OCI-LY1 (cell line): Measurements from ENCODE around the gene APOA1.

Experiments
- H2AFZ ChIP-seq: fragments of 200-600 bp; sonication (generic), shearing (Covaris generic); 2 replicates; pipeline ENCODE4 v1.6.0; 2014; ENCODE audit warnings: antibody characterized with exemption, mild to moderate bottlenecking, low read length
- H3F3A ChIP-seq: fragments of 200-600 bp; sonication (generic), shearing (Covaris generic); 2 replicates; pipeline ENCODE4 v1.6.0; 2014; ENCODE audit warnings: mild to moderate bottlenecking, antibody characterized with exemption, low read length, moderate library complexity; ENCODE audit not compliant: insufficient read depth
- H3K27ac ChIP-seq: fragments of 200-600 bp; sonication (generic); 2 replicates; pipeline ENCODE4 v1.5.1; 2014; ENCODE audit warnings: low read length, mixed run types, mild to moderate bottlenecking, low read depth; ENCODE audit not compliant: poor library complexity, severe bottlenecking
- H3K27me3 ChIP-seq: fragments of 200-600 bp; sonication (generic); 2 replicates; pipeline ENCODE4 v1.6.0; 2014; ENCODE audit warnings: antibody characterized with exemption, mild to moderate bottlenecking, low read length, moderate library complexity; ENCODE audit not compliant: insufficient read depth
- H3K36me3 ChIP-seq: fragments of 200-600 bp; sonication (generic); 2 replicates; pipeline ENCODE4 v1.6.1; 2014; ENCODE audit warnings: mild to moderate bottlenecking, antibody characterized with exemption, low read length, moderate library complexity, mixed read lengths; ENCODE audit not compliant: insufficient read depth
- H3K4me1 ChIP-seq: fragments of 200-600 bp; sonication (generic); 2 replicates; pipeline ENCODE4 v1.5.1; 2014; ENCODE audit warnings: mild to moderate bottlenecking, low read length, moderate library complexity; ENCODE audit not compliant: insufficient read depth, severe bottlenecking
- H3K4me2 ChIP-seq: fragments of 200-600 bp; sonication (generic), shearing (Covaris generic); 2 replicates; pipeline ENCODE4 v1.6.1; 2014; ENCODE audit warnings: low read length
- H3K4me3 ChIP-seq: fragments of 200-600 bp; sonication (generic); 2 replicates; pipeline ENCODE4 v1.5.1; 2014; ENCODE audit warnings: low read length, low read depth, mild to moderate bottlenecking, mixed read lengths; ENCODE audit not compliant: poor library complexity, severe bottlenecking
- H3K79me2 ChIP-seq: fragments of 200-600 bp; shearing (Covaris generic); 2 replicates; pipeline ENCODE4 v1.6.1; 2016; ENCODE audit warnings: mixed run types, low read length, mixed read lengths; ENCODE audit not compliant: insufficient read depth
- H3K9ac ChIP-seq: fragments of 200-600 bp; sonication (generic), shearing (Covaris generic); 2 replicates; pipeline ENCODE4 v1.6.1; 2014; ENCODE audit warnings: mild to moderate bottlenecking, low read length, mixed read lengths
- H3K9me2 ChIP-seq: fragments of 200-600 bp; sonication (generic), shearing (Covaris generic); 2 replicates; pipeline ENCODE4 v1.6.1; 2014; ENCODE audit warnings: low read depth, mild to moderate bottlenecking, low read length, mixed read lengths
- H3K9me3 ChIP-seq: fragments of 200-600 bp; shearing (Covaris generic); 2 replicates; pipeline ENCODE4 v1.6.1; 2014; ENCODE audit warnings: low read length, mixed read lengths
- H4K20me1 ChIP-seq: fragments of 200-600 bp; sonication (generic), shearing (Covaris generic); 2 replicates; pipeline ENCODE4 v1.6.0; 2016; ENCODE audit warnings: mild to moderate bottlenecking, low read length; ENCODE audit not compliant: insufficient read depth
- CTCF ChIP-seq: fragments of 200-600 bp; sonication (generic), shearing (Covaris generic); IDR thresholded peaks from 2 replicates; pipeline ENCODE4 v1.5.1; 2017; ENCODE audit warnings: mild to moderate bottlenecking, antibody characterized with exemption, low read length, moderate library complexity, mixed read lengths
- EZH2 ChIP-seq: fragments of 200-600 bp; sonication (generic), shearing (Covaris generic); IDR thresholded peaks from 2 replicates; pipeline ENCODE4 v1.8.0; 2017; ENCODE audit warnings: borderline replicate concordance, mixed run types, mild to moderate bottlenecking, antibody characterized with exemption, low read length, moderate library complexity, mixed read lengths

Gene APOA1

DNA sequence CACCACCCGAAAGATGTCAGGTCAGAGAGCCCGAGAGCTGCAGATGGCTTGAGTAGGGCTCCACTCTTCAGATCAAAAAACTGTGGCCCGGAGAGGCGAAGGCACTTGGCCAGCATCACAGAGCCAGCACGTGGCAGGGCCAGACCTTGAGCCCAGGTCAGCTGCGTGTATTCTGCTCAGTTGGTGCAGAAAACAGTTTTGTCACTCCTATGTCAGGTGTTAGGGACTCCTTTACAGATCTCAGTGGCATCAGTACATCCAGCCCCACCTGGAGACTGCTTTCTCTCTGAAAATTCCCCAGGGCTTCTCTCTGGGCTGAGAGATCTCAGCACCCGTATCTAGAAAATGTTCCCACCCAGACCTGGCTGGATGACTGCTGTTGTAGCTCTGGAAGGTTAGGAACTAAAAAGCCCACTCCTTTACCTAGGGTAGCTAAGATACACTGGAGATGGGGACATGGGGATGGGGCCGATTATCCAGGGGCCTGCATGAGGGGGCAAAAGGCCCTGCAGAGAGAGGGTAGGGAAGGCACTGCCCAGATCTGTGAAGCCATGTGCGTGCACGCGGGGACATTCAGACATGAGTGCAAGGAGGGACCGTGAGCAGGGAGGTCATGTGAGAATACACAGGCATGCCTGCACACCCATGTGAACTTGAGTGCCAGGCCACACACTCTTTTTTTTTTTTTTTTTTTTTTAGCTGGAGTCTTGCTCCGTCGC, 3.4 kb downstream of the APOA1 start:
- TF ChIP-seq CTCF, result no peak
- no peak for TF ChIP-seq EZH2
- H3K4me2 ChIP-seq, result no peak overlapping the region

GRCh38 chr11:116833491-116833815, 4.0 kb downstream of the APOA1 start:
- H4K20me1 ChIP-seq, result no peaks in the 10 kb centered on the region
- no peaks in the 10 kb centered on the region for H3K79me2 ChIP-seq
- H3K4me2 ChIP-seq, result no peak overlapping the region
- no peaks in the 10 kb centered on the region for H3K36me3 ChIP-seq
- H2AFZ ChIP-seq, result no peak overlapping the region
- H3K27me3 ChIP-seq, result no peaks in the 10 kb centered on the region
- H3K4me1 ChIP-seq, result peaks cover 8% of the 10 kb centered on the region
- H3K27ac ChIP-seq, result no peak overlapping the region
- no peak overlapping the region for H3K9ac ChIP-seq
- H3F3A ChIP-seq, result no peaks in the 10 kb centered on the region
- TF ChIP-seq CTCF (no peak), EZH2 (no peak)
- no peak overlapping the region for H3K4me3 ChIP-seq
- H3K9me2 ChIP-seq, result no peaks in the 10 kb centered on the region
- no peaks in the 10 kb centered on the region for H3K9me3 ChIP-seq

More for the DNA sequence above, 3.4 kb downstream of the APOA1 start:
- Histone ChIP-seq H3K36me3 (no peaks in the 10 kb centered on the region), H4K20me1 (no peaks in the 10 kb centered on the region), H3K9me3 (no peaks in the 10 kb centered on the region), H3K79me2 (no peaks in the 10 kb centered on the region), H2AFZ (no peak overlapping the region), H3K9me2 (no peaks in the 10 kb centered on the region), H3K27ac (no peak overlapping the region), H3K9ac (no peak overlapping the region), H3K4me1 (peaks cover 8% of the 10 kb centered on the region), H3K4me3 (no peak overlapping the region), H3K27me3 (no peaks in the 10 kb centered on the region), H3F3A (no peaks in the 10 kb centered on the region)

DNA sequence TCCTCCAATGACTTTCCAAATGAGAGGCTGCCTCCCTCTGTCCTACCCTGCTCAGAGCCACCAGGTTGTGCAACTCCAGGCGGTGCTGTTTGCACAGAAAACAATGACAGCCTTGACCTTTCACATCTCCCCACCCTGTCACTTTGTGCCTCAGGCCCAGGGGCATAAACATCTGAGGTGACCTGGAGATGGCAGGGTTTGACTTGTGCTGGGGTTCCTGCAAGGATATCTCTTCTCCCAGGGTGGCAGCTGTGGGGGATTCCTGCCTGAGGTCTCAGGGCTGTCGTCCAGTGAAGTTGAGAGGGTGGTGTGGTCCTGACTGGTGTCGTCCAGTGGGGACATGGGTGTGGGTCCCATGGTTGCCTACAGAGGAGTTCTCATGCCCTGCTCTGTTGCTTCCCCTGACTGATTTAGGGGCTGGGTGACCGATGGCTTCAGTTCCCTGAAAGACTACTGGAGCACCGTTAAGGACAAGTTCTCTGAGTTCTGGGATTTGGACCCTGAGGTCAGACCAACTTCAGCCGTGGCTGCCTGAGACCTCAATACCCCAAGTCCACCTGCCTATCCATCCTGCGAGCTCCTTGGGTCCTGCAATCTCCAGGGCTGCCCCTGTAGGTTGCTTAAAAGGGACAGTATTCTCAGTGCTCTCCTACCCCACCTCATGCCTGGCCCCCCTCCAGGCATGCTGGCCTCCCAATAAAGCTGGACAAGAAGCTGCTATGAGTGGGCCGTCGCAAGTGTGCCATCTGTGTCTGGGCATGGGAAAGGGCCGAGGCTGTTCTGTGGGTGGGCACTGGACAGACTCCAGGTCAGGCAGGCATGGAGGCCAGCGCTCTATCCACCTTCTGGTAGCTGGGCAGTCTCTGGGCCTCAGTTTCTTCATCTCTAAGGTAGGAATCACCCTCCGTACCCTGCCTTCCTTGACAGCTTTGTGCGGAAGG, 4.8 kb downstream of the APOA1 start:
- no peak overlapping the region for H3K4me3 ChIP-seq
- H3K9ac ChIP-seq, result no peak overlapping the region
- no peaks in the 10 kb centered on the region for H3K9me3 ChIP-seq
- no peak overlapping the region for H2AFZ ChIP-seq
- H3K79me2 ChIP-seq, result no peaks in the 10 kb centered on the region
- H3K27ac ChIP-seq, result no peak overlapping the region
- TF ChIP-seq CTCF, result peak; percentile 31; the same call in 1 of the 2 replicates
- TF ChIP-seq EZH2, result no peak
- H3K9me2 ChIP-seq, result no peaks in the 10 kb centered on the region
- H3K36me3 ChIP-seq, result no peaks in the 10 kb centered on the region
- no peaks in the 10 kb centered on the region for H4K20me1 ChIP-seq
- H3K27me3 ChIP-seq, result no peaks in the 10 kb centered on the region
- H3F3A ChIP-seq, result no peaks in the 10 kb centered on the region
- no peak overlapping the region for H3K4me2 ChIP-seq
- H3K4me1 ChIP-seq, result peaks cover 8% of the 10 kb centered on the region
